ENCODE results near the gene SH3RF3. TPM values are rescaled to one million over a fixed set of nuclear protein-coding genes. Genes with fewer than 3 reads are reported as not detected.

The SH3RF3 gene
- total RNA-seq, 1 donor from 2014 or later = 0.47 TPM

DNA sequence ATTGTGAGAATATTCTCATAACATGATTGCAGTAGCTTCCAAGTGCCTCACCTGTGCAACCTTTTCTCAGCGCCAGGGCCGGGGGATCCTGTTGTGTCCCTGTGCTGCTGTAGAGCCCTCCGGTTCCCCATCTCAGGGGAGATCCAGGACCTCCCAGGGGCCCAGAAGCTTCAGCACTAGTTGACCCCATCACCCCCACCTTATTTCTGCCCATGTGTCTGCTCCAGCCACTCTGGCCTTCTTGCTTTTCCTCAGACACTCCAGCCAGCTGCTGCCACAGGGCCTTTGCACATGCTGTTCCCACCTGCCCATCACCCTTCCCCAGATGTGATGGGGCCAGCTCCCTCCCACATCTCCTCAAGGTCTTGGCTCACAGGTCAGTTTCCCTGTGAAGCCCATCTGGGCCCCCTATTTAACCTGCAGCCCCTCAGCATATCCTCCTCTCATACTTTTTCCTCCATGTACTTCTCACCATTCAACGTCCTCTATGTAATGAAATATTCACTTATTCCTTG is 258.3 kb downstream of the SH3RF3 start:
- Mint-ChIP-seq H3K9me3 (no peaks in the 10 kb centered on the region), H3K27ac (no peak overlapping the region), H3K27me3 (no peaks in the 10 kb centered on the region), H3K36me3 (ENCODE audit: low read depth) (no peaks in the 10 kb centered on the region), H3K4me1 (no peaks in the 10 kb centered on the region), H3K4me3 (no peak overlapping the region)
- no peak for DNase-seq
- intact Hi-C loops (cut with micrococcal nuclease) = no loop called here

GRCh38 chr2:109387778-109388469 is 258.9 kb downstream of the SH3RF3 start:
- intact Hi-C loops (cut with micrococcal nuclease) = no loop called here
- Mint-ChIP-seq H3K27me3 (no peaks in the 10 kb centered on the region), H3K4me3 (no peak overlapping the region), H3K4me1 (no peaks in the 10 kb centered on the region), H3K36me3 (ENCODE audit: low read depth) (no peaks in the 10 kb centered on the region), H3K9me3 (no peaks in the 10 kb centered on the region), H3K27ac (no peak overlapping the region)
- no peak for DNase-seq

GRCh38 chr2:109391243-109391642 is 262.2 kb downstream of the SH3RF3 start:
- Mint-ChIP-seq H3K4me3 (no peak overlapping the region), H3K9me3 (no peaks in the 10 kb centered on the region), H3K27ac (no peak overlapping the region), H3K4me1 (no peaks in the 10 kb centered on the region), H3K27me3 (no peaks in the 10 kb centered on the region), H3K36me3 (ENCODE audit: low read depth) (no peaks in the 10 kb centered on the region)
- DNase-seq = no peak
- intact Hi-C loops (cut with micrococcal nuclease) = no loop called here

- Mint-ChIP-seq H3K36me3 (ENCODE audit: low read depth) (no peaks in the 10 kb centered on the region), H3K9me3 (no peaks in the 10 kb centered on the region), H3K4me1 (no peaks in the 10 kb centered on the region), H3K27me3 (no peaks in the 10 kb centered on the region), H3K4me3 (no peak overlapping the region), H3K27ac (no peak overlapping the region)
- DNase-seq = no peak
- intact Hi-C loops (cut with micrococcal nuclease) = no loop called here
These were observed 263.1 kb downstream of the SH3RF3 start for GRCh38 chr2:109392140-109392539.

GRCh38 chr2:109392816-109393661 is 264.0 kb downstream of the SH3RF3 start:
- Mint-ChIP-seq H3K4me3 (no peak overlapping the region), H3K36me3 (ENCODE audit: low read depth) (no peaks in the 10 kb centered on the region), H3K9me3 (no peaks in the 10 kb centered on the region), H3K4me1 (no peaks in the 10 kb centered on the region), H3K27me3 (peaks cover 2% of the 10 kb centered on the region), H3K27ac (no peak overlapping the region)
- no peak for DNase-seq
- intact Hi-C loops (cut with micrococcal nuclease) = no loop called here

DNA sequence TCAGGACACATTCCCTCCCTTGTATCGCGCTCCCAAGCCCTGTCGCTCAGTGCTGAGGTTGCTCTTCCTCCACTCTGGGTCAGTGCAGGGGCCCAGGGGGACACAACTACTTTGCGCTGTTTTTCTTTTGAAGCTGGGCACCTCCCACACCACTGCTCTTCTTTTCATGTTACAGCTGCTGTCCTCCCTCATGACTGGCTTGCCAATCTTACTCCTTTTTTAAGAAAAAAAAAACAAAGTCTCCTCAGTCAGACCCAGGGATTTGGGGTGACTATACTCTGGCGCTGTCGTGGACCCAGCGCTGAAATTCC is 264.6 kb downstream of the SH3RF3 start:
- H3K9me3 Mint-ChIP-seq = no peaks in the 10 kb centered on the region
- intact Hi-C loops (cut with micrococcal nuclease) = no loop called here

DNA sequence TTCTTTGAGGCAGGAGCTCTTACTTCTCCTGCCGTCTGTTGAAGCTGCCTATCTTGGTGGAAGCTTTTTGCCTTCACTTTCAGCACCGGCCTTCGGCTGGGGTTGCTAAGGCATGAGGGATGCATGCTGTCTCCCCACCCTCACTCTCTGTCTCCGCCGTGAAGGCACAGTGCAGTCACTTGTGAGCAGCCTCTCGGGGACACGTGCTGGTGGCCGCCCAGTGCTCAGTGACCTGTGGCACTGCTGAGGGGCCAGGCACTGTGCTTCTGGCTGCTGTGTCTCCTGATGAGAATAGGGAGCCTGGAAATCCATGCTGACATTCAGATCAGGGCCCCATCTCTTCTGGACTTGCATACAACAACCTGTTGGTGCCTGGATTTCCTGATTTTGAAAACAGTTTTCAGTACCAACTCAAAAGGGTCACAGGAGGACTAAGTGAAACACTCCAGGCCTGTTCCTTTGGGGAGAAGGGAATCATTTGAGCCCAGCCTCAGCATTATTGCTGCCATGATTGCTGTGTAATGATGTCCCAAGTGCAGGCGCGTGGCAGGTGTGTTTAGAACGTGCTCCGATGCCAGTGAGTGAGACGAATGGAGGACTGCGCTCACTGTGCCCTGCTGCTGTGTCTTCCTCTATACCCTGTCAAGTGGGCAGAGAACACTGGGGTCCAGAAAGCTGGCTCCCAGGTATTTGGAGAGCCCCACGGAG is 266.6 kb downstream of the SH3RF3 start:
- DNase-seq = no peak
- intact Hi-C loops (cut with micrococcal nuclease) = no loop called here
- H3K4me1 Mint-ChIP-seq = no peaks in the 10 kb centered on the region
- H3K27ac Mint-ChIP-seq = no peak overlapping the region
- H3K36me3 Mint-ChIP-seq (ENCODE audit: low read depth) = no peaks in the 10 kb centered on the region
- H3K4me3 Mint-ChIP-seq = no peak overlapping the region
- H3K27me3 Mint-ChIP-seq = peaks cover 2% of the 10 kb centered on the region
- H3K9me3 Mint-ChIP-seq = no peaks in the 10 kb centered on the region

More for the DNA sequence above, 264.6 kb downstream of the SH3RF3 start:
- DNase-seq = no peak
- H3K36me3 Mint-ChIP-seq (ENCODE audit: low read depth) = no peaks in the 10 kb centered on the region
- no peaks in the 10 kb centered on the region for H3K4me1 Mint-ChIP-seq
- H3K27me3 Mint-ChIP-seq = peaks cover 2% of the 10 kb centered on the region
- H3K27ac Mint-ChIP-seq = no peak overlapping the region
- H3K4me3 Mint-ChIP-seq = no peak overlapping the region

- Mint-ChIP-seq H3K9me3 (no peaks in the 10 kb centered on the region), H3K4me3 (no peak overlapping the region), H3K27me3 (peaks cover 2% of the 10 kb centered on the region), H3K27ac (no peak overlapping the region), H3K36me3 (ENCODE audit: low read depth) (no peaks in the 10 kb centered on the region), H3K4me1 (no peaks in the 10 kb centered on the region)
- no peak for DNase-seq
- intact Hi-C loops (cut with micrococcal nuclease) = no loop called here
These were observed 267.5 kb downstream of the SH3RF3 start for GRCh38 chr2:109396202-109397180.

DNA sequence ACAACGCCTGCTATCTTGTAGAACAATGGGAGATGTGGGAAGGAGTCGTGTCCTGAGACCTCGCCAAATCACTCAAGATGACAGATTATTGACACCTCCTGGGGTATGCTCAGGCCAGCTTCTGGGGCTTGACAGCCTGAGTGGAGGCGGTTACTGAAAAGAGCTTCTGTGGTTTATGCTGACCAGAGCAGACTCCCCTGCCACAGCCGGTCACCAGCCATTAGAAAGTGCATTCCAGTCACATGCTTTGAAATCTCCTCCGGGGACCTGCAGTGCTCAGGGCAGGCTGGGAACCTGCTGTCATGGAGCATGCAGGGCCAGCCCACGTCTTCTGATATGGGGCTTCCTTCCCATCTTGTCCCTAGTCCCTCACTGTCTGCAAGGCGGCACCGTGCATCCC is 268.9 kb downstream of the SH3RF3 start:
- Mint-ChIP-seq H3K27me3 (peaks cover 2% of the 10 kb centered on the region), H3K9me3 (no peaks in the 10 kb centered on the region), H3K4me1 (peaks cover 2% of the 10 kb centered on the region), H3K36me3 (ENCODE audit: low read depth) (no peaks in the 10 kb centered on the region), H3K27ac (peak overlapping the region; percentile 26), H3K4me3 (no peak overlapping the region)
- DNase-seq = no peak
- intact Hi-C loops (cut with micrococcal nuclease) = no loop called here

DNA sequence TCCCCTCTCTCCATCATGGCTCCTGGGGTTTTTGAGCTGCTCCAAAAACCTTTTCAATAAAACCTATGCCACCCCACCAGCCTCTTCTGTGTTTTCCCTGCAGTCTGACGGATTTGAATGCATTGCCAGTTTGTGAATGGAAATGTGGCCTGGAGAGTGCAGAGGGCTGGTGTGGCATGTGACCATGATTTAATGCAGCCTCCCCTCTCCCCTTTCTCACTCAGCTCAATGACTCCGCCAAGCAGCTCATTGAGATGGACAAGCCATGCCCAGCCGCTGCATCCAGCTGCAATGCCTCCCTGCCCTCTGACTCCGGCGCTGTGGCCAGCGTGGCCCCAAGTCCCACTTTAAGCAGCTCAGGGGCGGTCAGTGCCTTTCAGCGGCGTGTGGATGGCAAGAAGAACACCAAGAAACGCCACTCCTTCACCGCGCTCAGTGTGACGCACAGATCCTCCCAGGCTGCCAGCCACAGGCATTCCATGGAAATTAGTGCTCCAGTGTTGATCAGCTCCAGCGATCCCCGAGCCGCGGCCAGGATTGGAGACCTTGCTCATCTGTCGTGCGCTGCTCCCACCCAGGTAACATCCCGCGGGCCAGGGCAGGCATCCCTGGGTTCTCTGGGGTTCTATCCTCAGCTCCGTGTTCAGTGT is 269.5 kb downstream of the SH3RF3 start:
- H3K27me3 Mint-ChIP-seq = peaks cover 2% of the 10 kb centered on the region
- H3K4me1 Mint-ChIP-seq = peaks cover 6% of the 10 kb centered on the region
- no peaks in the 10 kb centered on the region for H3K9me3 Mint-ChIP-seq
- DNase-seq = no peak
- no peak overlapping the region for H3K27ac Mint-ChIP-seq
- no peak overlapping the region for H3K4me3 Mint-ChIP-seq
- no peaks in the 10 kb centered on the region for H3K36me3 Mint-ChIP-seq (ENCODE audit: low read depth)
- intact Hi-C loops (cut with micrococcal nuclease) = no loop called here

GRCh38 chr2:109399066-109399465 is 270.1 kb downstream of the SH3RF3 start:
- Mint-ChIP-seq H3K4me3 (no peak overlapping the region), H3K9me3 (no peaks in the 10 kb centered on the region), H3K36me3 (ENCODE audit: low read depth) (no peaks in the 10 kb centered on the region), H3K27ac (no peak overlapping the region), H3K4me1 (peaks cover 6% of the 10 kb centered on the region), H3K27me3 (peaks cover 2% of the 10 kb centered on the region)
- intact Hi-C loops (cut with micrococcal nuclease) = no loop called here
- DNase-seq = no peak

DNA sequence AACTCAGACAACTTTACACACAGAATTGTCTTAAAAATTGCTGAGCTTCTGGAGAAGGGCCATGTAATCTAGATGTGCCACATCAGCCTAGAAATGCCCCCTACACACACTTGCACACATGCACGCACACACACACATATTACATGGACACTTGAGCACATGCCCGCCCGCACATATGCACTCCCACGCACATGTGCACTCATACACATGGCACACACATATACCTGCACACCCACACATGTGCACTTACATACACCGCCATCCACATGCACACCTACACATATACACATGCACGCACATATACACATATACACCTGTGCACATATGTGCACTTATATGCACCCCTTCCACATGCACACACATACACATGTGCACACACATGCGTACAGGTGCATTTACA is 271.1 kb downstream of the SH3RF3 start:
- no peaks in the 10 kb centered on the region for H3K36me3 Mint-ChIP-seq (ENCODE audit: low read depth)
- H3K27ac Mint-ChIP-seq = no peak overlapping the region
- H3K4me3 Mint-ChIP-seq = no peak overlapping the region
- intact Hi-C loops (cut with micrococcal nuclease) = no loop called here
- H3K27me3 Mint-ChIP-seq = peaks cover 2% of the 10 kb centered on the region
- peaks cover 6% of the 10 kb centered on the region for H3K4me1 Mint-ChIP-seq
- DNase-seq = no peak
- H3K9me3 Mint-ChIP-seq = no peaks in the 10 kb centered on the region

DNA sequence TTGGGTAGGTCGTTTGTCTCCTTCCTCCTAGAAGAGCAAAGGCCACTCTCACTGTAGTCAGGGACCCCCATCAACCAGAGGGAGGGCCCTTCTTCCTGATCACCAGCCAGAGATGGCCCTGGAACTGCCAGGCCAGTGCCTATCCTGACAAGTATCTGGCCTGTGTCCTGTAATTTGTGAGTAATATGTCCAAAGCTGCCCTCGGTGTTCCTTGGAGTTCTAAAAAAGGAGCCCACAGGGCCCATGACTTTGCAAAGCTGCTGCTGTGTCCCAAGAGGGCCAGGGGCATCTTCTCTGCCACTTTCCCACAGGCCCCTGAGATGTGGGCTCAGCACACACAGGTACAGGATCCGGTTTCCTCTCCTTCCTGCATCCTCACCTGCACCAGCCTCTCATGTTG is 272.4 kb downstream of the SH3RF3 start:
- DNase-seq = no peak
- H3K9me3 Mint-ChIP-seq = no peaks in the 10 kb centered on the region
- peaks cover 2% of the 10 kb centered on the region for H3K27me3 Mint-ChIP-seq
- H3K4me1 Mint-ChIP-seq = peaks cover 6% of the 10 kb centered on the region
- H3K4me3 Mint-ChIP-seq = no peak overlapping the region
- no peak overlapping the region for H3K27ac Mint-ChIP-seq
- intact Hi-C loops (cut with micrococcal nuclease) = no loop called here
- no peaks in the 10 kb centered on the region for H3K36me3 Mint-ChIP-seq (ENCODE audit: low read depth)

Measured in activated CD4-positive, alpha-beta T cell treated with anti-CD3 and anti-CD28 coated beads, Interleukin-2, amount 10 ng/mL, durations not matched to agents 24 days and 14 days (primary cell).